GM12801 (cell line): ENCODE measurements around the gene TIA1.

Experiments used
- CTCF ChIP-seq: IDR thresholded peaks from one replicate; pipeline ENCODE4 v1.5.1; 2011; ENCODE audit warnings: control low read depth; ENCODE audit not compliant: insufficient read length; ENCODE audit errors: extremely low read depth

Gene TIA1

GRCh38 chr2:70190418-70191243 lies 57.8 kb downstream of the TIA1 start, which contains the start of gene C2orf42:
Gene C2orf42 (minus strand): TSS chr2:70191019. CDS start chr2:70181985, 9,034 bp downstream.
- no peak for TF ChIP-seq CTCF

- no peak for TF ChIP-seq CTCF
These were observed 60.0 kb downstream of the TIA1 start for GRCh38 chr2:70188460-70188859.

GRCh38 chr2:70182689-70183088 lies 65.7 kb downstream of the TIA1 start:
- no peak for TF ChIP-seq CTCF

- no peak for TF ChIP-seq CTCF
These were observed 67.0 kb downstream of the TIA1 start for GRCh38 chr2:70181363-70181956.

GRCh38 chr2:70173520-70173919 lies 74.9 kb downstream of the TIA1 start:
- no peak for TF ChIP-seq CTCF

- no peak for TF ChIP-seq CTCF
These were observed 87.3 kb downstream of the TIA1 start for GRCh38 chr2:70161069-70161534.

GRCh38 chr2:70160545-70160944 lies 87.9 kb downstream of the TIA1 start:
- TF ChIP-seq CTCF = no peak
